Effector memory CD4-positive, alpha-beta T cell (primary cell): ENCODE measurements around the gene CLASP1.
"Not testable (repeated sequence)": the region's sequence is repeated elsewhere in the genome, so short reads cannot be mapped to it uniquely, and the experiment has no call there.

ENCODE experiments used
- DNase-seq, 3 donors: peaks; one replicate each; pipeline ENCODE4 v3.0.0-alpha.2; 2020
- H3K27ac ChIP-seq: 2 replicates; pipeline ENCODE4 v1.7.0; 2013; ENCODE audit warnings: mild to moderate bottlenecking, low read length, moderate library complexity; ENCODE audit not compliant: insufficient read depth, poor library complexity, severe bottlenecking
- H3K27me3 ChIP-seq: replicated peaks from 2 replicates; pipeline ENCODE4 v1.7.0; 2013; ENCODE audit warnings: mild to moderate bottlenecking, low read length; ENCODE audit not compliant: insufficient read depth, control insufficient read depth, poor library complexity, severe bottlenecking
- H3K36me3 ChIP-seq: 2 replicates; pipeline ENCODE4 v1.7.0; 2013; ENCODE audit warnings: mild to moderate bottlenecking, low read length, moderate library complexity; ENCODE audit not compliant: control insufficient read depth, insufficient read depth
- H3K4me1 ChIP-seq: 2 replicates; pipeline ENCODE4 v1.7.0; 2013; ENCODE audit warnings: low read length, mild to moderate bottlenecking; ENCODE audit not compliant: control insufficient read depth, insufficient read depth, poor library complexity, severe bottlenecking
- H3K4me3 ChIP-seq: 2 replicates; pipeline ENCODE4 v1.7.0; 2013; ENCODE audit warnings: low read length, low read depth, mild to moderate bottlenecking; ENCODE audit not compliant: insufficient read depth, poor library complexity, severe bottlenecking
- H3K9me3 ChIP-seq: 2 replicates; pipeline ENCODE4 v1.7.0; 2013; ENCODE audit warnings: mild to moderate bottlenecking, low read length, moderate library complexity; ENCODE audit not compliant: control insufficient read depth

Gene CLASP1

GRCh38 chr2:121329786-121330185 lies 319.5 kb downstream of the CLASP1 start:
- Histone ChIP-seq H3K4me3 (no peak overlapping the region), H3K4me1 (no peaks in the 10 kb centered on the region), H3K9me3 (no peaks in the 10 kb centered on the region), H3K36me3 (no peaks in the 10 kb centered on the region), H3K27ac (no peak overlapping the region), H3K27me3 (no peaks in the 10 kb centered on the region)
- no peak for DNase-seq

DNA sequence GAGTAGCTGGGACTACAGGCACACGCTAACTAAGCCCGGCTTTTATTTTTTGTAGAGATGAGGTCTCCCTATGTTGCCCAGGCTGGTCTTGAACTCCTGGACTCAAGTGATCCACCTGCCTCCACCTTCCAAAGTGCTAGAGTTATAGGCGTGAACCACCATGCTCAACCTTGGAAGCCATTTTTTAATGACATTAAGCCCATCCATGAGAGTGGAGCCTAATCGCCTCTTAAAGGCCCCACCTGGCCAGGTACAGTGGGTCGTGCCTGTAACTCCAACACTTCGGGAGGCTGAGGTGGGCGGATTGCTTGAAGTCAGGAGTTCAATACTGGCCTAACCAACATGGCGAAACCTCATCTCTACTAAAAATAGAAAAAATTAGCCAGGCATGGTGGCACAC lies 322.6 kb downstream of the CLASP1 start:
- Histone ChIP-seq H3K27ac (no peak overlapping the region), H3K4me3 (no peak overlapping the region), H3K4me1 (no peaks in the 10 kb centered on the region), H3K9me3 (no peaks in the 10 kb centered on the region), H3K36me3 (no peaks in the 10 kb centered on the region), H3K27me3 (no peaks in the 10 kb centered on the region)
- DNase-seq: no peak

- Histone ChIP-seq H3K27ac (no peak overlapping the region), H3K4me3 (no peak overlapping the region), H3K27me3 (no peaks in the 10 kb centered on the region), H3K4me1 (no peaks in the 10 kb centered on the region), H3K9me3 (no peaks in the 10 kb centered on the region), H3K36me3 (no peaks in the 10 kb centered on the region)
- no peak for DNase-seq
Measured at GRCh38 chr2:121324601-121325000, 324.7 kb downstream of the CLASP1 start.

- no peak for DNase-seq
- Histone ChIP-seq H3K27ac (no peak overlapping the region), H3K27me3 (no peaks in the 10 kb centered on the region), H3K9me3 (no peaks in the 10 kb centered on the region), H3K36me3 (no peaks in the 10 kb centered on the region), H3K4me1 (no peaks in the 10 kb centered on the region), H3K4me3 (no peak overlapping the region)
Measured at GRCh38 chr2:121321476-121321875, 327.8 kb downstream of the CLASP1 start.

GRCh38 chr2:121319941-121320340 lies 329.3 kb downstream of the CLASP1 start:
- Histone ChIP-seq H3K36me3 (no peaks in the 10 kb centered on the region), H3K4me3 (no peak overlapping the region), H3K4me1 (no peaks in the 10 kb centered on the region), H3K9me3 (no peaks in the 10 kb centered on the region), H3K27ac (no peak overlapping the region), H3K27me3 (no peaks in the 10 kb centered on the region)
- DNase-seq: no peak

GRCh38 chr2:121316986-121317385 lies 332.3 kb downstream of the CLASP1 start:
- H3K36me3 ChIP-seq: no peaks in the 10 kb centered on the region

GRCh38 chr2:121313701-121314100 lies 335.6 kb downstream of the CLASP1 start:
- not testable (repeated sequence) for DNase-seq, H3K36me3 ChIP-seq, H3K4me3 ChIP-seq

More at GRCh38 chr2:121316986-121317385, 332.3 kb downstream of the CLASP1 start:
- DNase-seq: no peak
- Histone ChIP-seq H3K27me3 (no peaks in the 10 kb centered on the region), H3K4me3 (no peak overlapping the region), H3K27ac (no peak overlapping the region), H3K9me3 (no peaks in the 10 kb centered on the region), H3K4me1 (no peaks in the 10 kb centered on the region)

GRCh38 chr2:121309801-121310200 lies 339.5 kb downstream of the CLASP1 start:
- DNase-seq: no peak
- no peaks in the 10 kb centered on the region for H3K4me1 ChIP-seq
- no peaks in the 10 kb centered on the region for H3K36me3 ChIP-seq
- H3K4me3 ChIP-seq: no peak overlapping the region
- H3K9me3 ChIP-seq: no peaks in the 10 kb centered on the region
- no peak overlapping the region for H3K27ac ChIP-seq
- H3K27me3 ChIP-seq: no peaks in the 10 kb centered on the region

More at GRCh38 chr2:121313701-121314100, 335.6 kb downstream of the CLASP1 start:
- H3K4me1 ChIP-seq, H3K9me3 ChIP-seq, H3K27ac ChIP-seq, H3K27me3 ChIP-seq: not testable (repeated sequence)

- DNase-seq: no peak
- no peaks in the 10 kb centered on the region for H3K27me3 ChIP-seq
- H3K4me1 ChIP-seq: no peaks in the 10 kb centered on the region
- no peak overlapping the region for H3K27ac ChIP-seq
- H3K4me3 ChIP-seq: no peak overlapping the region
- H3K36me3 ChIP-seq: no peaks in the 10 kb centered on the region
- no peaks in the 10 kb centered on the region for H3K9me3 ChIP-seq
Measured at GRCh38 chr2:121309323-121309722, 339.9 kb downstream of the CLASP1 start.

DNA sequence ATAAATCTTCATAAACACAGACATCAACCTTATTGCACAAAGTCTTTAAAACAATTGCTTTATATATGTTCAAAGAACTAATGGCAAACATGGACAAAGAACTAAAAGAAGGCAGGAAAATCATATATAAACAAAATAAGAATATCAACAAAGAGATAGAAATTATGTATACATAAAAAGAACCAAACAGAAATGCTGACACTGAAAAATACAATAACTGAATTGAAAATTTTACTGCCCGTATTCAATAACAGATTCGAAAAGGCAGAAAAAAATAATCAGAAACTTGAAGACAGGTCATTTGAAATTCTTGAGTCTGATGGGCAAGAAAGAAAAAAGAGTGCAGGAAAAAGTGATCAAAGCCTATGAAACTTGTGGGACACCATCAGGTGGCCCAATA lies 342.2 kb downstream of the CLASP1 start:
- Histone ChIP-seq H3K4me3 (no peak overlapping the region), H3K4me1 (no peaks in the 10 kb centered on the region), H3K27ac (no peak overlapping the region), H3K36me3 (no peaks in the 10 kb centered on the region), H3K27me3 (no peaks in the 10 kb centered on the region), H3K9me3 (no peaks in the 10 kb centered on the region)
- DNase-seq: no peak

DNA sequence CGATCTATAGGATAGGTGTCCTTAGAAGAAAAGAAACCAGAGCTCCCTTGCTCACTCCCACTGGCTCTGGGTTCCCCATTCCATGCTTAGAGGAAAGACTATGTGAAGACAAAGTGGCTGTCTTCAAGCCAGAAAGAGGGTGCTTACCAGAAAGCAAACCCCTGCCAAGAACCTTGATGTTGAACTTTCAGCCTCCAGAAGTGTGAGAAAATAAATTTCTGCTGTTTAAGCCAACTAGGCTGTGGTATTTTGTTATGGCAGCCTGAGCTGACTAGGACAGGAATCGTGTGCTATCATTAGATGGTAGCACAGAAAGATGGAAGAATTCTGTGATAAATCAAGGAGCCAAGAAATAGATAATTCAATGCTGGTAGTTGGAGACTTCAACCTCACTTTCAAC lies 344.3 kb downstream of the CLASP1 start:
- no peaks in the 10 kb centered on the region for H3K27me3 ChIP-seq
- no peak overlapping the region for H3K27ac ChIP-seq
- no peaks in the 10 kb centered on the region for H3K36me3 ChIP-seq
- no peaks in the 10 kb centered on the region for H3K4me1 ChIP-seq
- H3K9me3 ChIP-seq: no peaks in the 10 kb centered on the region
- H3K4me3 ChIP-seq: no peak overlapping the region
- DNase-seq: no peak
